Measurements from ENCODE around the gene SHISAL2A. TPM values are rescaled to one million over a fixed set of nuclear protein-coding genes. Genes with fewer than 3 reads are reported as not detected.

SHISAL2A gene
- polyA plus RNA-seq, 1 of the 3 experiments (the other 2 are of a cell fraction): 0.07 TPM

DNA sequence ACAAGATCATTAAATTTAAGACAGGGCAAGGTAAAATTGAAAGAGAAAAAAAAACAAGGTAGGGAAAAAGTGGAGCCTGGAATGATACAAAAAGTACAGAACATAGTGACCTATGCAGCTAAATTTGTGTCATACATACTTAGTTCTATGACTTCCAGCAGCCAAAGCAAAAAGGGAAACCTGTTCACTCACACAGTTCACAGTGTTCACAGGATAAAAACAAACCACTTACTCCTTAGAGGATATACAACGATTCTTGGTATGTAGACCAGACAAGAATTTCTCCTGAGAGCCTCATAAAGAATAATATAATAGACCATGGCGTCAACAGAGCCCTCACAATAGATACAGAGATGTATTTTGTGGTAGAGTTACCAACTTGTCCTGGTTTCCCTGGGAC, 37.6 kb downstream of the SHISAL2A start:
- Histone ChIP-seq H3K27ac (ENCODE audit: low read depth in 2 of 2, low read length in 1 of 2) (no peak overlapping the region), H3K4me1 (ENCODE audit: control insufficient read depth in 1 of 2, insufficient read depth in 2 of 2, low read depth in 1 of 2, low read length in 1 of 2) (peaks cover 4% of the 10 kb centered on the region in 2 experiments; a peak in 2 of 4 replicates), H3K9ac (no peak overlapping the region), H3K36me3 (replicated peaks in 1 of 2; ENCODE audit: control insufficient read depth in 1 of 2, insufficient read depth in 2 of 2, low read length in 1 of 2) (no peaks in the 10 kb centered on the region), H4K20me1 (ENCODE audit: insufficient read depth) (no peaks in the 10 kb centered on the region), H3F3A (replicated peaks; ENCODE audit: insufficient read depth) (no peaks in the 10 kb centered on the region), H3K79me2 (ENCODE audit: insufficient read depth) (no peaks in the 10 kb centered on the region), H3K4me3 (ENCODE audit: low read depth in 2 of 2, low read length in 1 of 2) (no peak overlapping the region), H3K9me3 (no peaks in the 10 kb centered on the region), H3K9me2 (no peaks in the 10 kb centered on the region), H3K4me2 (no peak overlapping the region), H2AFZ (ENCODE audit: low read depth) (no peak overlapping the region), H3K27me3 (ENCODE audit: insufficient read depth) (no peaks in the 10 kb centered on the region)
- POLR2A ChIA-PET: interaction anchor here (0.6 kb wide), 1 partner anchor 29 kb away, joined by 4 read pairs; no protein-coding TSS in a partner anchor
- CTCF ChIA-PET: no interaction called here
- 90% methylated on average over 2 of the region's 2 CpGs for WGBS (ENCODE audit: low lambda C conversion rate)
- TF ChIP-seq CHD2 (IDR thresholded peaks at IDR 0.05; ENCODE audit: low read length, partially characterized antibody) (no peak), POLR2AphosphoS5 (IDR thresholded peaks at IDR 0.05; ENCODE audit: low read depth, low read length) (no peak), NRF1 (IDR thresholded peaks at IDR 0.05; ENCODE audit: low read depth, low read length) (no peak)
- TF ChIP-seq, protein P1, sequence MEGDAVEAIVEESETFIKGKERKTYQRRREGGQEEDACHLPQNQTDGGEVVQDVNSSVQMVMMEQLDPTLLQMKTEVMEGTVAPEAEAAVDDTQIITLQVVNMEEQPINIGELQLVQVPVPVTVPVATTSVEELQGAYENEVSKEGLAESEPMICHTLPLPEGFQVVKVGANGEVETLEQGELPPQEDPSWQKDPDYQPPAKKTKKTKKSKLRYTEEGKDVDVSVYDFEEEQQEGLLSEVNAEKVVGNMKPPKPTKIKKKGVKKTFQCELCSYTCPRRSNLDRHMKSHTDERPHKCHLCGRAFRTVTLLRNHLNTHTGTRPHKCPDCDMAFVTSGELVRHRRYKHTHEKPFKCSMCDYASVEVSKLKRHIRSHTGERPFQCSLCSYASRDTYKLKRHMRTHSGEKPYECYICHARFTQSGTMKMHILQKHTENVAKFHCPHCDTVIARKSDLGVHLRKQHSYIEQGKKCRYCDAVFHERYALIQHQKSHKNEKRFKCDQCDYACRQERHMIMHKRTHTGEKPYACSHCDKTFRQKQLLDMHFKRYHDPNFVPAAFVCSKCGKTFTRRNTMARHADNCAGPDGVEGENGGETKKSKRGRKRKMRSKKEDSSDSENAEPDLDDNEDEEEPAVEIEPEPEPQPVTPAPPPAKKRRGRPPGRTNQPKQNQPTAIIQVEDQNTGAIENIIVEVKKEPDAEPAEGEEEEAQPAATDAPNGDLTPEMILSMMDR (IDR thresholded peaks at IDR 0.05): no peak
- TF ChIP-seq, protein P2, sequence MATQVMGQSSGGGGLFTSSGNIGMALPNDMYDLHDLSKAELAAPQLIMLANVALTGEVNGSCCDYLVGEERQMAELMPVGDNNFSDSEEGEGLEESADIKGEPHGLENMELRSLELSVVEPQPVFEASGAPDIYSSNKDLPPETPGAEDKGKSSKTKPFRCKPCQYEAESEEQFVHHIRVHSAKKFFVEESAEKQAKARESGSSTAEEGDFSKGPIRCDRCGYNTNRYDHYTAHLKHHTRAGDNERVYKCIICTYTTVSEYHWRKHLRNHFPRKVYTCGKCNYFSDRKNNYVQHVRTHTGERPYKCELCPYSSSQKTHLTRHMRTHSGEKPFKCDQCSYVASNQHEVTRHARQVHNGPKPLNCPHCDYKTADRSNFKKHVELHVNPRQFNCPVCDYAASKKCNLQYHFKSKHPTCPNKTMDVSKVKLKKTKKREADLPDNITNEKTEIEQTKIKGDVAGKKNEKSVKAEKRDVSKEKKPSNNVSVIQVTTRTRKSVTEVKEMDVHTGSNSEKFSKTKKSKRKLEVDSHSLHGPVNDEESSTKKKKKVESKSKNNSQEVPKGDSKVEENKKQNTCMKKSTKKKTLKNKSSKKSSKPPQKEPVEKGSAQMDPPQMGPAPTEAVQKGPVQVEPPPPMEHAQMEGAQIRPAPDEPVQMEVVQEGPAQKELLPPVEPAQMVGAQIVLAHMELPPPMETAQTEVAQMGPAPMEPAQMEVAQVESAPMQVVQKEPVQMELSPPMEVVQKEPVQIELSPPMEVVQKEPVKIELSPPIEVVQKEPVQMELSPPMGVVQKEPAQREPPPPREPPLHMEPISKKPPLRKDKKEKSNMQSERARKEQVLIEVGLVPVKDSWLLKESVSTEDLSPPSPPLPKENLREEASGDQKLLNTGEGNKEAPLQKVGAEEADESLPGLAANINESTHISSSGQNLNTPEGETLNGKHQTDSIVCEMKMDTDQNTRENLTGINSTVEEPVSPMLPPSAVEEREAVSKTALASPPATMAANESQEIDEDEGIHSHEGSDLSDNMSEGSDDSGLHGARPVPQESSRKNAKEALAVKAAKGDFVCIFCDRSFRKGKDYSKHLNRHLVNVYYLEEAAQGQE (IDR thresholded peaks at IDR 0.05; ENCODE audit: low read depth, low read length): no peak
- DNase-seq: no peak

GRCh38 chr1:52672946-52673345, 40.0 kb downstream of the SHISAL2A start:
- no peaks in the 10 kb centered on the region for H4K20me1 ChIP-seq (ENCODE audit: insufficient read depth)
- no peaks in the 10 kb centered on the region for H3K9me3 ChIP-seq
- H3K9ac ChIP-seq: no peak overlapping the region
- DNase-seq: no peak
- H3K4me2 ChIP-seq: no peak overlapping the region
- ChIA-PET CTCF (interaction anchor here (3.1 kb wide), 1 partner anchor 14 kb away, joined by 13 read pairs; no protein-coding TSS in a partner anchor), POLR2A (no interaction called here)
- 0% methylated on average over 1 of the region's 1 CpG for WGBS (ENCODE audit: low lambda C conversion rate)
- TF ChIP-seq GABPA (IDR thresholded peaks at IDR 0.05; ENCODE audit: low read depth) (no peak), TEAD4 (IDR thresholded peaks at IDR 0.05; ENCODE audit: borderline replicate concordance, insufficient read depth) (no peak), RXRA (IDR thresholded peaks at IDR 0.05; ENCODE audit: borderline replicate concordance, low read depth) (no peak), ELF1 (IDR thresholded peaks at IDR 0.05) (no peak), POLR2AphosphoS5 (IDR thresholded peaks at IDR 0.05; ENCODE audit: low read depth, low read length) (no peak), MEF2A (IDR thresholded peaks at IDR 0.05; ENCODE audit: borderline replicate concordance, low read depth) (no peak)
- TF ChIP-seq, protein P2 (IDR thresholded peaks at IDR 0.05; ENCODE audit: low read depth, low read length): no peak
- H3K79me2 ChIP-seq (ENCODE audit: insufficient read depth): no peaks in the 10 kb centered on the region
- H3K4me1 ChIP-seq (ENCODE audit: control insufficient read depth in 1 of 2, insufficient read depth in 2 of 2, low read depth in 1 of 2, low read length in 1 of 2): peaks cover 4 to 7% of the 10 kb centered on the region in 2 experiments; a peak in 1 of 4 replicates
- H3K4me3 ChIP-seq (ENCODE audit: low read depth in 2 of 2, low read length in 1 of 2): no peak overlapping the region
- H3K36me3 ChIP-seq (replicated peaks in 1 of 2; ENCODE audit: control insufficient read depth in 1 of 2, insufficient read depth in 2 of 2, low read length in 1 of 2): no peaks in the 10 kb centered on the region
- H3F3A ChIP-seq (replicated peaks; ENCODE audit: insufficient read depth): no peaks in the 10 kb centered on the region
- no peaks in the 10 kb centered on the region for H3K27me3 ChIP-seq (ENCODE audit: insufficient read depth)
- no peak overlapping the region for H2AFZ ChIP-seq (ENCODE audit: low read depth)
- H3K27ac ChIP-seq (ENCODE audit: low read depth in 2 of 2, low read length in 1 of 2): no peak overlapping the region; a peak in 1 of 4 replicates
- no peaks in the 10 kb centered on the region for H3K9me2 ChIP-seq

All from SK-N-SH (cell line).